ENCODE results near the gene TMEM108. TPM values are rescaled to one million over a fixed set of nuclear protein-coding genes. Genes with fewer than 3 reads are reported as not detected.

Gene TMEM108
- total and polyA plus RNA-seq, 10 of the 15 experiments (the other 5 are each of a cell fraction or from before 2014, with no cell fraction given) = 0.02 to 0.58 (median 0.12) TPM; not detected in 5

DNA sequence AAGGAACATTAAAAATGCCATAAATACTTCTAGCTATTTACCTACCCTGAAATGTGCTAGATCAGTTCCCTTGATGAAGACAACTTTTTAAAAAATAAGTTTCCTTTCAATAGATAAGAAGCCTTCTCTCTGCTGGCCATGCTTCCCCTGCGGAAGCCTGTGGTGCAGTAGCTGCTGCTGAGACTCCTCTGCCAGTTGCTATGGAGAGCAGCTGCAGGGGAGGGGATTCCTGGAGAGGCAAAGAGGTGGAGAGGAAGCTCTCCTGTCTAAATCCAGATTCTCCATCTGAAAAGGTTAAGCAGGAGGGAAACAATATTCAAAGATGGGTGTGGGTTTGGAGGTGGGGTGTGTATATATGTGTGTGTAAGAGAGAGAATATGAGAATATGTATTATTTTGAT, 291.9 kb downstream of the TMEM108 start:
- Histone ChIP-seq H2AFZ (ENCODE audit: control insufficient read depth, low read depth, low read length) (no peak overlapping the region), H3K36me3 (ENCODE audit: control insufficient read depth in 2 of 2, insufficient read depth in 2 of 2, low read length in 1 of 2) (no peaks in the 10 kb centered on the region), H3K9me3 (replicated peaks; ENCODE audit: control insufficient read depth, insufficient read depth, low read length) (no peaks in the 10 kb centered on the region), H3K9ac (ENCODE audit: control insufficient read depth, insufficient read depth, low read length) (no peak overlapping the region), H4K20me1 (ENCODE audit: control insufficient read depth, insufficient read depth) (no peaks in the 10 kb centered on the region), H3K4me3 (no peak overlapping the region), H3K27me3 (replicated peaks in 1 of 2; ENCODE audit: control insufficient read depth in 2 of 2, insufficient read depth in 2 of 2, low read length in 1 of 2) (no peaks in the 10 kb centered on the region; a peak in 1 of 4 replicates), H3K4me1 (ENCODE audit: control insufficient read depth, insufficient read depth, low read length) (no peaks in the 10 kb centered on the region), H3K4me2 (ENCODE audit: control insufficient read depth, insufficient read depth) (no peak overlapping the region), H3K79me2 (ENCODE audit: control insufficient read depth, insufficient read depth, low read length) (no peaks in the 10 kb centered on the region), H3K27ac (ENCODE audit: control insufficient read depth, insufficient read depth) (no peak overlapping the region)
- BruUV-seq (replicated peaks) = no TSS peak
- 44% methylated on average over 1 of the region's 1 CpG for WGBS (ENCODE audit: insufficient coverage, insufficient replicate concordance, low lambda C conversion rate, missing lambda C conversion rate)
- in situ Hi-C loops (cut with MboI) = no loop called here
- no peak for FAIRE-seq
- ATAC-seq = no peak
- TF ChIP-seq BMI1 (IDR thresholded peaks at IDR 0.05; ENCODE audit: borderline replicate concordance) (no peak), CEBPB (IDR thresholded peaks at IDR 0.05; ENCODE audit: borderline replicate concordance in 1 of 2, low read depth in 2 of 2, low read length in 2 of 2) (no peak), BACH1 (IDR thresholded peaks at IDR 0.05; ENCODE audit: borderline replicate concordance) (no peak), MTA3 (IDR thresholded peaks at IDR 0.05; ENCODE audit: borderline replicate concordance, low read length) (no peak)
- DNase-seq (ENCODE audit: low read depth, low spot score) = no peak
- RAD21 ChIA-PET (ENCODE audit: unreplicated experiment) = no interaction called here
- SMC1A ChIA-PET (ENCODE audit: uncharacterized antibody, unreplicated experiment) = interaction anchor here (1.0 kb wide), 1 partner anchor 16 kb away, joined by 3 read pairs; no protein-coding TSS in a partner anchor
- CTCF ChIA-PET = no interaction called here
- POLR2A ChIA-PET = no interaction called here
- intact Hi-C loops (cut with micrococcal nuclease; ENCODE audit: unreplicated experiment) = no loop called here

DNA sequence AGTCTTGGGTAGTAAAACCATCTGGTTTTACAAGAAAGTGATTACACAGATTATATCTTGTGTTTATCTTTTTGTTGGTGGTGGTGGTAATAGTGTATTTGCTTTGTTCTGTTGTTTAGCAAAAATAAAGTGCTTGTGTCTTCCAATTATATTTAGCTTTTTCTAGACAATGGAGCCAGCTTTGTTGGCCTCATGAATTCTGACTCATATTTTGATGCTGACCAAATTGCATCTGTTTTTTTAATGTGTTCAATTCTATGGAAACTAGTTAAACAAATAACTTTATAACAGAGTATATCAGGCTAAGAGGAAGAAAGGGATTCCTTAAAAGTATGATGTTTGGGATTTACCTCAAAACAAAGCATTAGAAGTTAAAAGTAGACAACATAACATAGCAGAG, 292.3 kb downstream of the TMEM108 start:
- no peak overlapping the region for H3K4me2 ChIP-seq (ENCODE audit: control insufficient read depth, insufficient read depth)
- intact Hi-C loops (cut with micrococcal nuclease; ENCODE audit: unreplicated experiment) = no loop called here
- no peak for DNase-seq (ENCODE audit: low read depth, low spot score)
- SMC1A ChIA-PET (ENCODE audit: uncharacterized antibody, unreplicated experiment) = interaction anchor here (1.0 kb wide), 1 partner anchor 17 kb away, joined by 3 read pairs; no protein-coding TSS in a partner anchor
- no peaks in the 10 kb centered on the region for H3K79me2 ChIP-seq (ENCODE audit: control insufficient read depth, insufficient read depth, low read length)
- no peak for FAIRE-seq
- H3K4me3 ChIP-seq = no peak overlapping the region
- no peaks in the 10 kb centered on the region; a peak in 1 of 4 replicates for H3K27me3 ChIP-seq (replicated peaks in 1 of 2; ENCODE audit: control insufficient read depth in 2 of 2, insufficient read depth in 2 of 2, low read length in 1 of 2)
- no peak overlapping the region for H3K9ac ChIP-seq (ENCODE audit: control insufficient read depth, insufficient read depth, low read length)
- in situ Hi-C loops (cut with MboI) = no loop called here
- RAD21 ChIA-PET (ENCODE audit: unreplicated experiment) = no interaction called here
- no peaks in the 10 kb centered on the region for H3K4me1 ChIP-seq (ENCODE audit: control insufficient read depth, insufficient read depth, low read length)
- no peak for ATAC-seq
- CTCF ChIA-PET = no interaction called here
- no peak overlapping the region for H2AFZ ChIP-seq (ENCODE audit: control insufficient read depth, low read depth, low read length)
- POLR2A ChIA-PET = interaction anchor here (0.6 kb wide), 1 partner anchor 1679 kb away, joined by 3 read pairs; no protein-coding TSS in a partner anchor
- H4K20me1 ChIP-seq (ENCODE audit: control insufficient read depth, insufficient read depth) = no peaks in the 10 kb centered on the region
- no peaks in the 10 kb centered on the region for H3K9me3 ChIP-seq (replicated peaks; ENCODE audit: control insufficient read depth, insufficient read depth, low read length)
- no TSS peak for BruUV-seq (replicated peaks)
- no peak overlapping the region for H3K27ac ChIP-seq (ENCODE audit: control insufficient read depth, insufficient read depth)
- H3K36me3 ChIP-seq (ENCODE audit: control insufficient read depth in 2 of 2, insufficient read depth in 2 of 2, low read length in 1 of 2) = no peaks in the 10 kb centered on the region
- no peak for TF ChIP-seq ZBED1 (IDR thresholded peaks at IDR 0.05; ENCODE audit: borderline replicate concordance)
- TF ChIP-seq TARDBP (IDR thresholded peaks at IDR 0.05; ENCODE audit: borderline replicate concordance) = no peak
- no peak for TF ChIP-seq ESRRA (IDR thresholded peaks at IDR 0.05; ENCODE audit: low read length)
- TF ChIP-seq RUNX3 (IDR thresholded peaks at IDR 0.05; ENCODE audit: low read length) = no peak
- no peak for TF ChIP-seq SIN3A (IDR thresholded peaks at IDR 0.05; ENCODE audit: low read depth, low read length)
- no peak for TF ChIP-seq TAF1 (IDR thresholded peaks at IDR 0.05; ENCODE audit: borderline replicate concordance, low read depth, low read length)
- no peak for TF ChIP-seq SREBF1 (IDR thresholded peaks at IDR 0.05; ENCODE audit: low read length)
- TF ChIP-seq BACH1 (IDR thresholded peaks at IDR 0.05; ENCODE audit: borderline replicate concordance) = no peak
- TF ChIP-seq MYC (IDR thresholded peaks at IDR 0.05; ENCODE audit: insufficient read depth, insufficient read length, insufficient replicate concordance, low read length, severe bottlenecking) = no peak
- TF ChIP-seq NFXL1 (IDR thresholded peaks at IDR 0.05; ENCODE audit: borderline replicate concordance) = no peak
- TF ChIP-seq POLR2AphosphoS5 (IDR thresholded peaks at IDR 0.05; ENCODE audit: low read length) = no peak
- no peak for TF ChIP-seq IRF4 (IDR thresholded peaks at IDR 0.05; ENCODE audit: low read depth, low read length)
- TF ChIP-seq, protein P1, sequence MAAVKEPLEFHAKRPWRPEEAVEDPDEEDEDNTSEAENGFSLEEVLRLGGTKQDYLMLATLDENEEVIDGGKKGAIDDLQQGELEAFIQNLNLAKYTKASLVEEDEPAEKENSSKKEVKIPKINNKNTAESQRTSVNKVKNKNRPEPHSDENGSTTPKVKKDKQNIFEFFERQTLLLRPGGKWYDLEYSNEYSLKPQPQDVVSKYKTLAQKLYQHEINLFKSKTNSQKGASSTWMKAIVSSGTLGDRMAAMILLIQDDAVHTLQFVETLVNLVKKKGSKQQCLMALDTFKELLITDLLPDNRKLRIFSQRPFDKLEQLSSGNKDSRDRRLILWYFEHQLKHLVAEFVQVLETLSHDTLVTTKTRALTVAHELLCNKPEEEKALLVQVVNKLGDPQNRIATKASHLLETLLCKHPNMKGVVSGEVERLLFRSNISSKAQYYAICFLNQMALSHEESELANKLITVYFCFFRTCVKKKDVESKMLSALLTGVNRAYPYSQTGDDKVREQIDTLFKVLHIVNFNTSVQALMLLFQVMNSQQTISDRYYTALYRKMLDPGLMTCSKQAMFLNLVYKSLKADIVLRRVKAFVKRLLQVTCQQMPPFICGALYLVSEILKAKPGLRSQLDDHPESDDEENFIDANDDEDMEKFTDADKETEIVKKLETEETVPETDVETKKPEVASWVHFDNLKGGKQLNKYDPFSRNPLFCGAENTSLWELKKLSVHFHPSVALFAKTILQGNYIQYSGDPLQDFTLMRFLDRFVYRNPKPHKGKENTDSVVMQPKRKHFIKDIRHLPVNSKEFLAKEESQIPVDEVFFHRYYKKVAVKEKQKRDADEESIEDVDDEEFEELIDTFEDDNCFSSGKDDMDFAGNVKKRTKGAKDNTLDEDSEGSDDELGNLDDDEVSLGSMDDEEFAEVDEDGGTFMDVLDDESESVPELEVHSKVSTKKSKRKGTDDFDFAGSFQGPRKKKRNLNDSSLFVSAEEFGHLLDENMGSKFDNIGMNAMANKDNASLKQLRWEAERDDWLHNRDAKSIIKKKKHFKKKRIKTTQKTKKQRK (IDR thresholded peaks at IDR 0.05; ENCODE audit: low read depth, low read length) = no peak
- TF ChIP-seq, protein P2, sequence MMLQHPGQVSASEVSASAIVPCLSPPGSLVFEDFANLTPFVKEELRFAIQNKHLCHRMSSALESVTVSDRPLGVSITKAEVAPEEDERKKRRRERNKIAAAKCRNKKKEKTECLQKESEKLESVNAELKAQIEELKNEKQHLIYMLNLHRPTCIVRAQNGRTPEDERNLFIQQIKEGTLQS (IDR thresholded peaks at IDR 0.05; ENCODE audit: borderline replicate concordance, extremely low read depth, low read depth, low read length) = no peak

Data from GM12878 (cell line).